ENCODE results near the gene PCCA. TPM values are rescaled to one million over a fixed set of nuclear protein-coding genes. Genes with fewer than 3 reads are reported as not detected.
A peak's percentile ranks its signal among the peaks of the same experiment; 100 is the strongest.

The PCCA gene
- total and polyA plus RNA-seq, 4 donors: 30.1 to 160 (median 76.3) TPM

GRCh38 chr13:100529666-100530377, 440.9 kb downstream of the PCCA start:
- no peak for TF ChIP-seq HNF4G (IDR thresholded peaks at IDR 0.05)
- no peak for TF ChIP-seq EGR1 (IDR thresholded peaks at IDR 0.05; ENCODE audit: low read depth in 2 of 2)
- TF ChIP-seq FOXA1 (IDR thresholded peaks at IDR 0.05): no peak
- no peak for TF ChIP-seq GABPA (IDR thresholded peaks at IDR 0.05 in 1 of 2, conservative IDR thresholded peaks at IDR 0.05 in 1 of 2)
- TF ChIP-seq MAX (IDR thresholded peaks at IDR 0.05): no peak
- no peak for TF ChIP-seq CTCF (IDR thresholded peaks at IDR 0.05; ENCODE audit: low read depth, low read length, missing input control)
- TF ChIP-seq HNF4A (conservative IDR thresholded peaks at IDR 0.05): no peak
- no peak for TF ChIP-seq REST (IDR thresholded peaks at IDR 0.05)
- TF ChIP-seq RXRA (IDR thresholded peaks at IDR 0.05): no peak
- TF ChIP-seq SP1 (IDR thresholded peaks at IDR 0.05): no peak
- H3K27me3 ChIP-seq (ENCODE audit: control insufficient read depth in 4 of 4, insufficient read depth in 4 of 4, low read length in 3 of 4): no peaks in the 10 kb centered on the region
- no peak for DNase-seq (ENCODE audit: low spot score)
- H3K4me3 ChIP-seq (ENCODE audit: low read depth in 1 of 3, low read length in 3 of 3): no peak overlapping the region
- H3K9me3 ChIP-seq (ENCODE audit: control insufficient read depth in 4 of 4, low read length in 3 of 4): no peaks in the 10 kb centered on the region
- H3K36me3 ChIP-seq (ENCODE audit: control insufficient read depth in 4 of 4, insufficient read depth in 3 of 4, low read depth in 1 of 4, low read length in 3 of 4): peaks cover 0 to 14% (median 4%) of the 10 kb centered on the region in 4 donors
- no peak overlapping the region for H3K9ac ChIP-seq (ENCODE audit: low read depth in 1 of 2, low read length in 2 of 2)
- peaks cover 8 to 63% (median 46%) of the 10 kb centered on the region in 4 donors for H3K4me1 ChIP-seq (ENCODE audit: control insufficient read depth in 4 of 4, insufficient read depth in 4 of 4, low read length in 3 of 4)
- H3K27ac ChIP-seq (ENCODE audit: low read depth in 1 of 2, low read length in 2 of 2): peak overlapping the region in 1 of 2 donors; percentile 25
- 95% methylated on average over 15 of the region's 15 CpGs for WGBS

GRCh38 chr13:100530671-100531213, 441.8 kb downstream of the PCCA start:
- Histone ChIP-seq H3K4me1 (ENCODE audit: control insufficient read depth in 4 of 4, insufficient read depth in 4 of 4, low read length in 3 of 4) (peaks cover 5 to 60% (median 38%) of the 10 kb centered on the region in 4 donors), H3K9me3 (ENCODE audit: control insufficient read depth in 4 of 4, low read length in 3 of 4) (no peaks in the 10 kb centered on the region), H3K27me3 (ENCODE audit: control insufficient read depth in 4 of 4, insufficient read depth in 4 of 4, low read length in 3 of 4) (no peaks in the 10 kb centered on the region), H3K9ac (ENCODE audit: low read depth in 1 of 2, low read length in 2 of 2) (no peak overlapping the region), H3K4me3 (ENCODE audit: low read depth in 1 of 3, low read length in 3 of 3) (no peak overlapping the region), H3K36me3 (ENCODE audit: control insufficient read depth in 4 of 4, insufficient read depth in 3 of 4, low read depth in 1 of 4, low read length in 3 of 4) (peaks cover 0 to 14% (median 4%) of the 10 kb centered on the region in 4 donors), H3K27ac (ENCODE audit: low read depth in 1 of 2, low read length in 2 of 2) (peak overlapping the region; percentile 9 to 41)
- TF ChIP-seq MAX (IDR thresholded peaks at IDR 0.05): no peak
- TF ChIP-seq GABPA (IDR thresholded peaks at IDR 0.05 in 1 of 2, conservative IDR thresholded peaks at IDR 0.05 in 1 of 2): no peak
- TF ChIP-seq YY1 (IDR thresholded peaks at IDR 0.05): no peak
- TF ChIP-seq RXRA (IDR thresholded peaks at IDR 0.05): peak; percentile 36 to 49
- no peak for TF ChIP-seq HNF4G (IDR thresholded peaks at IDR 0.05)
- TF ChIP-seq TAF1 (conservative IDR thresholded peaks at IDR 0.05): no peak
- peak; percentile 34 for TF ChIP-seq SP1 (IDR thresholded peaks at IDR 0.05)
- TF ChIP-seq NR2F2 (IDR thresholded peaks at IDR 0.05): no peak
- TF ChIP-seq FOXA2 (IDR thresholded peaks at IDR 0.05): no peak
- no peak for TF ChIP-seq RAD21 (IDR thresholded peaks at IDR 0.05)
- no peak for TF ChIP-seq ZBTB33 (IDR thresholded peaks at IDR 0.05)
- no peak for TF ChIP-seq JUND (IDR thresholded peaks at IDR 0.05)
- DNase-seq (ENCODE audit: low spot score): no peak
- 60% methylated on average over 11 of the region's 11 CpGs for WGBS

Measured in liver (tissue), 9 donors.